Neural progenitor cell (in vitro differentiated cells): ENCODE results near the gene DHRS4.
"Not testable (repeated sequence)": the region's sequence is repeated elsewhere in the genome, so short reads cannot be mapped to it uniquely, and the experiment has no call there.

Experiments used
- CTCF ChIP-seq: fragments of 200-600 bp; sonication (generic); IDR thresholded peaks from 2 replicates; pipeline ENCODE4 v1.5.1; 2017; ENCODE audit warnings: antibody characterized with exemption, mild to moderate bottlenecking
- EZH2 ChIP-seq: fragments of 200-600 bp; sonication (generic); IDR thresholded peaks from 2 replicates; pipeline ENCODE4 v1.6.1; 2017; ENCODE audit warnings: antibody characterized with exemption, mild to moderate bottlenecking, moderate library complexity
- EZH2phosphoT487 ChIP-seq: fragments of 200-600 bp; sonication (generic); IDR thresholded peaks from 2 replicates; pipeline ENCODE4 v1.6.1; 2017; ENCODE audit warnings: antibody characterized with exemption

- TF ChIP-seq CTCF, EZH2, EZH2phosphoT487: not testable (repeated sequence)
Measured at GRCh38 chr14:24012726-24013273, 59.2 kb downstream of the DHRS4 start.
